Stimulated activated naive CD8-positive, alpha-beta T cell treated with anti-CD3 and anti-CD28 coated beads, Interleukin-15, amount 100 ng/mL, for 72 hours (primary cell): Measurements from ENCODE around the gene NFE2L2.
"Not testable (repeated sequence)": the region's sequence is repeated elsewhere in the genome, so short reads cannot be mapped to it uniquely, and the experiment has no call there.

Experiments
- ATAC-seq: fragments of 150-1000 bp; cut with Tn5 transposase; 2 replicates; pipeline ENCODE4 v1.10.0; 2021; ENCODE audit warnings: mild to moderate bottlenecking, moderate library complexity
- DNase-seq, 2 donors: peaks; one replicate each; pipeline ENCODE4 v3.0.0; 2021 to 2022
- H3K27ac Mint-ChIP-seq, 2 donors: one replicate each; pipeline ENCODE4 v1.8.0; 2022; ENCODE audit warnings: mild to moderate bottlenecking in 2 of 2, mixed read lengths in 2 of 2, moderate library complexity in 2 of 2
- H3K27me3 Mint-ChIP-seq: one replicate; pipeline ENCODE4 v1.8.0; 2022; ENCODE audit warnings: mixed read lengths
- H3K4me1 Mint-ChIP-seq: one replicate; pipeline ENCODE4 v1.8.0; 2022; ENCODE audit warnings: mild to moderate bottlenecking, mixed read lengths
- H3K4me3 Mint-ChIP-seq, 2 donors: one replicate each; pipeline ENCODE4 v1.8.0; 2022; ENCODE audit warnings: mild to moderate bottlenecking in 2 of 2, mixed read lengths in 2 of 2, moderate library complexity in 1 of 2
- H3K9me3 Mint-ChIP-seq, 2 donors: one replicate each; pipeline ENCODE4 v1.8.0; 2022; ENCODE audit warnings: mixed read lengths in 2 of 2

NFE2L2 gene

GRCh38 chr2:177254433-177255226 is 9.9 kb downstream of the NFE2L2 start:
- no peak overlapping the region for H3K27ac Mint-ChIP-seq
- no peaks in the 10 kb centered on the region for H3K27me3 Mint-ChIP-seq
- H3K4me1 Mint-ChIP-seq, result peaks cover 94% of the 10 kb centered on the region
- peaks cover 0 to 7% of the 10 kb centered on the region in 2 donors for H3K9me3 Mint-ChIP-seq
- no peak for DNase-seq
- no peak for ATAC-seq
- H3K4me3 Mint-ChIP-seq, result peak overlapping the region in 1 of 2 donors; percentile 17

GRCh38 chr2:177253704-177254103 is 10.8 kb downstream of the NFE2L2 start:
- DNase-seq (no peak), ATAC-seq (no peak)
- H3K4me1 Mint-ChIP-seq, result peaks cover 90% of the 10 kb centered on the region
- H3K27ac Mint-ChIP-seq, result no peak overlapping the region
- H3K4me3 Mint-ChIP-seq, result peak overlapping the region in 1 of 2 donors; percentile 5
- peaks cover 0 to 7% of the 10 kb centered on the region in 2 donors for H3K9me3 Mint-ChIP-seq
- no peaks in the 10 kb centered on the region for H3K27me3 Mint-ChIP-seq

GRCh38 chr2:177252808-177253531 is 11.6 kb downstream of the NFE2L2 start:
- H3K9me3 Mint-ChIP-seq, result peaks cover 0 to 1% of the 10 kb centered on the region in 2 donors
- H3K4me1 Mint-ChIP-seq, result peaks cover 90% of the 10 kb centered on the region
- H3K4me3 Mint-ChIP-seq, result peak overlapping the region; percentile 58 to 63
- peak overlapping the region; percentile 92 to 94 for H3K27ac Mint-ChIP-seq
- H3K27me3 Mint-ChIP-seq, result no peaks in the 10 kb centered on the region
- no peak for ATAC-seq
- DNase-seq, result no peak

- ATAC-seq, result no peak
- Mint-ChIP-seq H3K4me1 (peaks cover 86% of the 10 kb centered on the region), H3K27ac (peak overlapping the region; percentile 94 to 96), H3K4me3 (peak overlapping the region; percentile 42 to 61), H3K27me3 (no peaks in the 10 kb centered on the region), H3K9me3 (no peaks in the 10 kb centered on the region)
- no peak for DNase-seq
These were observed 13.4 kb downstream of the NFE2L2 start for GRCh38 chr2:177251165-177251542.

- H3K4me3 Mint-ChIP-seq, result no peak overlapping the region
These were observed 14.1 kb downstream of the NFE2L2 start for GRCh38 chr2:177250461-177250860.

GRCh38 chr2:177249038-177249437 is 15.5 kb downstream of the NFE2L2 start:
- no peak overlapping the region for H3K4me3 Mint-ChIP-seq
- peak overlapping the region in 1 of 2 donors; percentile 93 for H3K27ac Mint-ChIP-seq
- no peak for ATAC-seq
- H3K4me1 Mint-ChIP-seq, result peaks cover 86% of the 10 kb centered on the region
- no peak for DNase-seq
- H3K9me3 Mint-ChIP-seq, result no peaks in the 10 kb centered on the region
- no peaks in the 10 kb centered on the region for H3K27me3 Mint-ChIP-seq

More at GRCh38 chr2:177250461-177250860, 14.1 kb downstream of the NFE2L2 start:
- H3K4me1 Mint-ChIP-seq, result peaks cover 86% of the 10 kb centered on the region
- no peaks in the 10 kb centered on the region for H3K9me3 Mint-ChIP-seq
- H3K27ac Mint-ChIP-seq, result no peak overlapping the region
- no peak for ATAC-seq
- H3K27me3 Mint-ChIP-seq, result no peaks in the 10 kb centered on the region
- DNase-seq, result no peak

GRCh38 chr2:177247693-177248262 is 16.7 kb downstream of the NFE2L2 start:
- Mint-ChIP-seq H3K4me3 (no peak overlapping the region), H3K27ac (no peak overlapping the region)

GRCh38 chr2:177246523-177247030 is 17.9 kb downstream of the NFE2L2 start:
- not testable (repeated sequence) for ATAC-seq, DNase-seq, H3K27me3 Mint-ChIP-seq, H3K4me3 Mint-ChIP-seq, H3K9me3 Mint-ChIP-seq
- Mint-ChIP-seq H3K27ac (peak overlapping the region in 1 of 2 donors; percentile 53), H3K4me1 (peaks cover 86% of the 10 kb centered on the region)

More at GRCh38 chr2:177247693-177248262, 16.7 kb downstream of the NFE2L2 start:
- ATAC-seq (no peak), DNase-seq (no peak)
- Mint-ChIP-seq H3K27me3 (no peaks in the 10 kb centered on the region), H3K9me3 (no peaks in the 10 kb centered on the region), H3K4me1 (peaks cover 86% of the 10 kb centered on the region)

GRCh38 chr2:177246000-177246399 is 18.5 kb downstream of the NFE2L2 start:
- DNase-seq (no peak), ATAC-seq (no peak)
- Mint-ChIP-seq H3K27ac (no peak overlapping the region), H3K9me3 (no peaks in the 10 kb centered on the region), H3K27me3 (no peaks in the 10 kb centered on the region), H3K4me3 (no peak overlapping the region), H3K4me1 (peaks cover 86% of the 10 kb centered on the region)

GRCh38 chr2:177245010-177245422 is 19.5 kb downstream of the NFE2L2 start:
- no peak overlapping the region for H3K27ac Mint-ChIP-seq
- peaks cover 87% of the 10 kb centered on the region for H3K4me1 Mint-ChIP-seq
- H3K9me3 Mint-ChIP-seq, result no peaks in the 10 kb centered on the region
- ATAC-seq (no peak), DNase-seq (no peak)
- H3K27me3 Mint-ChIP-seq, result no peaks in the 10 kb centered on the region
- peak overlapping the region in 1 of 2 donors; percentile 0 for H3K4me3 Mint-ChIP-seq

GRCh38 chr2:177244244-177244771 is 20.2 kb downstream of the NFE2L2 start:
- ATAC-seq, result peak; percentile 70
- H3K27ac Mint-ChIP-seq, result no peak overlapping the region
- peak overlapping the region in 1 of 2 donors; percentile 38 for H3K4me3 Mint-ChIP-seq
- H3K4me1 Mint-ChIP-seq, result peaks cover 92% of the 10 kb centered on the region
- no peaks in the 10 kb centered on the region for H3K27me3 Mint-ChIP-seq
- DNase-seq, result no peak
- no peaks in the 10 kb centered on the region for H3K9me3 Mint-ChIP-seq

- peak overlapping the region; percentile 76 to 85 for H3K27ac Mint-ChIP-seq
These were observed 21.1 kb downstream of the NFE2L2 start for GRCh38 chr2:177243476-177243875.

GRCh38 chr2:177243073-177243472 is 21.5 kb downstream of the NFE2L2 start:
- peak overlapping the region; percentile 76 to 85 for H3K27ac Mint-ChIP-seq
- ATAC-seq, result no peak

More at GRCh38 chr2:177243476-177243875, 21.1 kb downstream of the NFE2L2 start:
- Mint-ChIP-seq H3K9me3 (no peaks in the 10 kb centered on the region), H3K4me1 (peaks cover 92% of the 10 kb centered on the region), H3K4me3 (peak overlapping the region; percentile 21 to 33), H3K27me3 (no peaks in the 10 kb centered on the region)
- ATAC-seq (no peak), DNase-seq (no peak)

GRCh38 chr2:177242121-177242987 is 22.2 kb downstream of the NFE2L2 start:
- no peaks in the 10 kb centered on the region for H3K9me3 Mint-ChIP-seq
- DNase-seq, result no peak
- peak overlapping the region; percentile 76 to 85 for H3K27ac Mint-ChIP-seq
- peak overlapping the region; percentile 33 to 68 for H3K4me3 Mint-ChIP-seq
- H3K27me3 Mint-ChIP-seq, result no peaks in the 10 kb centered on the region
- peaks cover 87% of the 10 kb centered on the region for H3K4me1 Mint-ChIP-seq
- ATAC-seq, result no peak

More at GRCh38 chr2:177243073-177243472, 21.5 kb downstream of the NFE2L2 start:
- Mint-ChIP-seq H3K27me3 (no peaks in the 10 kb centered on the region), H3K9me3 (no peaks in the 10 kb centered on the region), H3K4me1 (peaks cover 92% of the 10 kb centered on the region), H3K4me3 (peak overlapping the region; percentile 21 to 33)
- no peak for DNase-seq
